GM19324 (cell line): ENCODE results near the gene IL15RA.
A peak's percentile ranks its signal among the peaks of the same experiment; 100 is the strongest.
"Not testable (repeated sequence)": the region's sequence is repeated elsewhere in the genome, so short reads cannot be mapped to it uniquely, and the experiment has no call there.

Source experiments
- ATAC-seq: cut with Tn5 transposase; IDR thresholded peaks from one replicate; pipeline ENCODE4 v1.9.1; 2021; ENCODE audit warnings: mild to moderate bottlenecking, moderate library complexity; ENCODE audit not compliant: unreplicated experiment, low FRiP score

Gene IL15RA

GRCh38 chr10:6006991-6007390, 29.6 kb upstream of the IL15RA start:
- ATAC-seq, result no peak

- ATAC-seq, result no peak
Observed at GRCh38 chr10:6006546-6006945, 29.2 kb upstream of the IL15RA start.

- no peak for ATAC-seq
Observed at GRCh38 chr10:6005856-6006395, 28.6 kb upstream of the IL15RA start.

- not testable (repeated sequence) for ATAC-seq
Observed at GRCh38 chr10:6005161-6005804, 27.9 kb upstream of the IL15RA start.

GRCh38 chr10:6002809-6003510, 25.6 kb upstream of the IL15RA start:
- no peak for ATAC-seq

- ATAC-seq, result no peak
Observed at GRCh38 chr10:5999440-6000165, 22.3 kb upstream of the IL15RA start.

GRCh38 chr10:5996696-5997095, 19.4 kb upstream of the IL15RA start:
- no peak for ATAC-seq

- no peak for ATAC-seq
Observed at GRCh38 chr10:5992398-5992797, 15.1 kb upstream of the IL15RA start.

- no peak for ATAC-seq
Observed at GRCh38 chr10:5991708-5992107, 14.4 kb upstream of the IL15RA start.

GRCh38 chr10:5989756-5990155, 12.4 kb upstream of the IL15RA start:
- no peak for ATAC-seq

- ATAC-seq, result no peak
Observed at GRCh38 chr10:5988336-5988920, 11.1 kb upstream of the IL15RA start.

GRCh38 chr10:5987747-5988146, 10.4 kb upstream of the IL15RA start:
- no peak for ATAC-seq

- no peak for ATAC-seq
Observed at GRCh38 chr10:5985029-5985428, 7.7 kb upstream of the IL15RA start.

- ATAC-seq, result no peak
Observed at GRCh38 chr10:5983774-5984173, 6.4 kb upstream of the IL15RA start.

GRCh38 chr10:5981529-5981928, 4.2 kb upstream of the IL15RA start:
- no peak for ATAC-seq

GRCh38 chr10:5978230-5978489, 817 bp upstream of the IL15RA start:
- no peak for ATAC-seq

GRCh38 chr10:5976512-5977470, 552 bp downstream of the IL15RA start:
- ATAC-seq, result peak; percentile 15

- peak; percentile 57 for ATAC-seq
Observed at GRCh38 chr10:5975641-5976473, 1.5 kb downstream of the IL15RA start.

GRCh38 chr10:5973069-5973468, 4.3 kb downstream of the IL15RA start:
- no peak for ATAC-seq
